NCI-H510A (cell line): ENCODE data around the gene FGD3.

Experiments
- DNase-seq: peaks from one replicate; lab custom pipeline; 2025; lab: John Stamatoyannopoulos, UW

FGD3 gene

GRCh38 chr9:93028448-93029006 lies 81.2 kb downstream of the FGD3 start:
- no peak for DNase-seq

DNA sequence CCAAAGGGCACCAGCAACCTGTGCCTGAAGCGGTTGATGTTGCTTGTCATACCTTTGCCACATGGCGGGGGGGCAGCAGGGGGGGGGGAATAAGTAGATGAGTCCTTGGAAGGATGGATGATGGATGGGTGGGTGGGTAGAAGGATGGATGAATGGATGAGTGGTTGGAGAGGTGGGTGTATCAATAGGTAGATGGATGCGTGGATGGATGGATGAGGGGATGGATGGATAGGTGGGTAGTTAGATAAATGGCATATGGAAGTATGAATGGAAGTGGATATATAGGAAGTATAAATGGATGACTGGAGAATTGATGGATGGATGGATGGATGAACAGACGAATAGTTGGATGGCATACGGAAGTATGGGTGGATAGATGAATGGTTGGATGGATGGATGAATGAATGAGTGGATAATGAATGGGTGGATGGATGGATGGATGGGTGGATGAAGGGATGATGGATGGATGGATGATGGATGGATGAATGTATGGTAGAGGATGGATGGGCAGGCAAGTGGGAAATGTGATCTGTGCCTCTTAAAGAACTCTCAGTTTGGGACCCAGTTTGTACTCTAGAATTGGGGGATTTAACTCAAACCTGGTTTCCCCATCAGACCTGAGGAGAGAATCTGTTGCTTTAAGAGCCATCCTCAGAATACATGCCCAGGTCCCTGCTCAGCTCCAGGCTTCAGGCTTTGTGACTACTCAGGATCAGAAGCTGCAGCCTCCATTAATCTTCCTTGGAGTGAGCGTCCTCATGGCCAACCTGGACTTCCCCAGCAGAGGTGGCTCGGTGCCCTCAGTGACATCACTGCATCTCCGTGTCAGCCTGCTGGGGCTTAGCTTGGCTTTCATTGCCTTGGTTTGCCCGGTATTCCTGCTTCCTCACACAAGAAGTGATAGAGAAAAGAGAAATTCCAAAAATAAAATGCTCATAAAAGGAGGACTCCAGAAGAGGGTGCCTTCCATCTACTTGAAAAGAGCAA lies 83.6 kb downstream of the FGD3 start:
- no peak for DNase-seq

DNA sequence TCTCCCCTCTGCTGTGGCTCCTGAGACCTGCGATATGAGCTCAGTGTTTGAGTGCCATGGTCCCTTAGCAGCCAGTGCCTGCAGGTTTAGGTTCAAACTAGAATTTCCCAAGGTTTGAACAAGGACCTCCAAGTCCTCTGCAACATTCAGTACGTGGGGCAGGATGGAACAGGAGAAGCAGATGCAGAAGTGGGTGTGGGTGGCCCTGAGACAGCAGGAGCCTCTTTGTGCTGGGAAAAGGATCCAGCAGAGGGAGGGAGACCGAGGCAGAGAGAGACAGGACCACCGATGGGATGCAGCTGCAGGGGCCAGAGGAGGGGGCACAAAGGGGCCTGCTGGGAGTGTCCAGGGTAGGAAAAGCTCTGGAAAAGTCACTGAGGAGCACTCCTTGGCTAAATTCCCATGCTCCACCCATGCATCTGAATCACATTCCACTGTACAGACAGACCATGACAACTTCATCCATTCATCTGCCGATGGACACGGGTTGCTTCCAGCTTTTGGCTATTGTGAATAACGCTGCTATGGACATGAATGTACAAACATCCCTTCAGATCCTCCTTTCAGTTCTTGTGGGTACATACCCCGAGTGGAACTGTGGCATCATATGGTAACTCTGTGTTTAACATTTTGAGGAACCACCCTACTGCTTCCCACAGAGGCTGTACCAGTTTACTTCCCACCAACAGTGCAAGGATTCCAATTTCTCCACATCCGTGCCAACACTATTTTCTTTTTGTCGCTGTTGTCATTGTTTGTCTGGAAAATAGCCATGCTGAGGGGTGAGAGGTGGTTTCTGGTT lies 84.5 kb downstream of the FGD3 start:
- DNase-seq = no peak

GRCh38 chr9:93032545-93032944 lies 85.2 kb downstream of the FGD3 start:
- DNase-seq = no peak

GRCh38 chr9:93033531-93033930 lies 86.2 kb downstream of the FGD3 start:
- DNase-seq = no peak

GRCh38 chr9:93035106-93035660 lies 87.9 kb downstream of the FGD3 start:
- DNase-seq = no peak

GRCh38 chr9:93035821-93036351 lies 88.6 kb downstream of the FGD3 start:
- no peak for DNase-seq

DNA sequence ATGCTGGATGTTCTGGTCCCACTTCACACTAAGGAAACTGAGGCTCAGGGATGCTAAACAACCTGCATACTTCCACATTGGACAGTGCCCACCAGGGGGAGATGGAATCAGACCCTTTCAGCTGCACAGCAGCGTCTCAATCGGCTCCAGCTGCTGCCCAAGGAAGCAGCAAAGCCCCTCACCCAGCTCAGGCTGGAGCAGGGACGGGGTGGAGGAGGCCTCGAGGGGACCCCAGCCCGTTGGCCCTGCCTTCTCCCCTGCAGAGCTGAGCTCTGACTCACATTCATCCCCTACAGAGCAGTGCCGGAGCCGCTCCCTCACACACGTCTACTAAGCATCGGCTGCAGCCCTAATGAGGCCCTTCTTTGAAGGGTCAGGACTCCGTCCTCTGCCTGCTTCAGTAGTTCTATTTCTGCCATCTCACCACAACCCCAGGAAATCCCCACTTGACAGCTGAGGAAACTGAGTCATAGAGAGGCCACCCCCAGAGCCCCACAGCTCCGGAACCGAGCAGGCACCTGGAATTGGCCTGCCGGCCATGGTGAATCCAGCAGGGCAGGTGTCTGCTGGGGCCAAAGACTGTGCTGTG lies 89.7 kb downstream of the FGD3 start:
- DNase-seq = no peak

DNA sequence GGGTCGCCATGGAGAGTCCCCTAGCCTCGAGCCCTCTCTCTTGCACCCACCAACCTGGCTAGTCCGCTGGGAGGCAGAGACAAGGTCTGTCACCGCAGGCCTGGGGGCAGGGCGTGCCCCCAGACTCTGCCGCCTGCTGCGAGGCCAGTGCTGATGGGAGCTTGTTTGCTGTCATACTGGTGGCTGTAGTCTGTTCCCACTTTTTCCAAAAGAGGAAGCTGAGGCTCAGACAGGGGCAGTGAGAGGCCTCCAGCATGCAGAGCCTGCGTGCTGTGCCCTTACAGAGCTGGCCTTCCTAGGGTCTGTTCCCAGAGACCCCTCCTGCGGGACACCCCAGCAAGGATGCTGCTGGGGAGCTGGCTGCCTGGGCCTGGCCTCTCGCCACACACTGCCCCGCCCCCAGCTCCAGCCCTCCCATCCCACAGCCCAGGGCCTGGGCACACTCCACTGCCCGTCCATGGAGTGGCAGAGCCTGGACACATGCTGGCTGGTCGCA lies 90.2 kb downstream of the FGD3 start:
- DNase-seq = no peak

GRCh38 chr9:93038918-93039317 lies 91.6 kb downstream of the FGD3 start:
- no peak for DNase-seq

DNA sequence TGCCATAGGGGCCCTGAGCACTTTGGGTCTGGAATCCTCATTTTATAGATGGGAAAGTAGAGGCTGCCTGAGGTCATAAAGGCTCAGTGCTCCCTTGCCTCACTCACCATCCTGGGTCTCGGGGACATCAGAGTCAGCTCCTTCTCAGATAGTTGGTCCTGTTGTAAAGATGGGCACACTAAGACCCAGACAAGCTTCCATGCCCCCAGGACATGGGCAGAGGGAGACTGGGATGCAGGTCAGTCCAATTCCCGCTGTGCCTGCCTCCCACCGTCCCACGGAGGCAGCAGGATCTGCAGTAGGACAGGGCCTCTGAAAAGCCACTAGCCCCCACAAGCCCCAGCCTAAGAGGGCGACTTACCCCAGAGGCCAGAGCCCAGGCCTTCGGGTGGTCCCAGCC lies 92.1 kb downstream of the FGD3 start:
- no peak for DNase-seq

GRCh38 chr9:93039976-93040375 lies 92.7 kb downstream of the FGD3 start:
- no peak for DNase-seq

- no peak for DNase-seq
Observed at GRCh38 chr9:93040409-93040808, 93.1 kb downstream of the FGD3 start.

- no peak for DNase-seq
Observed at GRCh38 chr9:93041108-93041802, 93.9 kb downstream of the FGD3 start.

GRCh38 chr9:93043122-93043521 lies 95.8 kb downstream of the FGD3 start:
- no peak for DNase-seq

DNA sequence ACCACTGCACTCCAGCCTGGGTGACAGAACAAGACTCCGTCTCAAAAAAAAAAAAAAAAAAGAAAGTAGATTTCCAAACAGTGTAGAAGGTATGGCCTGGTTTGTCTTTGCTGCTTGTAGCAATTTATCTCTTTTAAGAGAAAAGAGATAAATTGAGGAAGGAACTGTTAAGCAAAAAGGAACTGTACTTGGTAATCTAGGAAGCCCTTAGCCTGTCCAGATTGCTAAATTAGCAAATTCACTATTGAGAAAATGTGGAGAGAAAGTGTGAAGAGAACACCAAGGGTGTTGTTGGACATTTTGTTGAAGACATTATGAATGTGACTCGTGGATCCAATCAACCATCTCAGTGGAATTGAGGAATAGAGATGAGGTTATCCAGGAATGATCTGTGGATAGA lies 98.2 kb downstream of the FGD3 start:
- no peak for DNase-seq

- no peak for DNase-seq
Observed at GRCh38 chr9:93048566-93049448, 101.5 kb downstream of the FGD3 start.

DNA sequence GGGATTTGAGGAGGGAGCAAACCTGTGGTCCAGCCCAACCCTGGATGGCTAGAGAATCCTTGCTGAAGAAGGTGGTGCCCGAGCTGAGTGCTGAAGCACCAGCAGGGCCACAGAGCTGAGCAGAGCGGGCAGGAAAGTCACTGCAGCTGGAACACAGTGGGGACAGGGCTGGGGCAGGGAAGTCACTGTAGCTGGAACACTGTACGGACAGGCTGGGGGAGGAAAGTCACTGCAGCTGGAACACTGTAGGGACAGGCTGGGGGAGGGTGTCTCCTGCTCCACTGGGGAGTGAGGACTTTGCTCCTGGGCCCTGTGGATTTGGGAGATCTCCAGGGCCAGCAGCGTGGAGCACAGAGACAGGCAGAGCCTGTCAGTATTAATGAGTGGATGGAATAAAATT lies 102.2 kb downstream of the FGD3 start:
- no peak for DNase-seq

DNA sequence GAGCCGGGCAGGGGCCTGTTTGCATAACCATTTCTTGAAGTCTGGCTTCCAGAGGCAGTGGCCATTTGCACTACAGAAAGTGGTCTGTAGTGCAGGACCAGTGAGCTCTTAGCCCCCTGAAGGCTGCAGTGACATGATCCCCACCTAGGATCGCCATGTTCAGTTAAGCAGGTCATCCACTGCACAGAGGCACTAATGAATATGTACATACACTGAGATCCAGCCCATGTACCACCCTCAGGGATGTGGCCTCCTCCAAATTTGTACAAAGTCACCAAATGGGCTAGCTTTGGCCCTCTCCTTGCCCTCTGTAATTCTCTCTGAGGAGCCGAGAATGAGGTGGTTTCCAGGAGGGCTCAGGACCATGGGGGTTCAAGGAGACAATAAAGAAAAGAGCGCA lies 102.9 kb downstream of the FGD3 start:
- DNase-seq = no peak

DNA sequence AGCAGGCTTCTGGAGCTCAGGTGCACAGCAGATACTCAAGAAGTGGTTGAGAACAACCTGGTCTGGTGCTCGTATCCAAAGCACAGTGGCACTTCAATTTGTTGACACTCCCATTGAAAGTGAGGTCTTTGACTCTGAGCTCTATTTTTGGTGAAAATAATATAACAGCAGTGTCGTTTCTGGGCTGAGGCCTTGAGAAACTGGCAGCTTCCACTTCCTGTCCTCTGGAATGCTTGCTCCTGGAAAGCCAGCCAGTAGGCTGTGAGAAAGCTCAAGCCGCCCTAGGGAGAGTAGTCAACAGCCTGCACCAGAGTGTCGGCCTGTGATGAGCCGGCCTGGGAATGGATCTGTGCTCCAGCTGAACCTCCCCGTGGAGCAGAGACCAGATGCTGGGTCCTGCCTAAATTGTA lies 104.4 kb downstream of the FGD3 start:
- no peak for DNase-seq
